LNCAP (cell line): ENCODE measurements around the gene ZFHX3.

ENCODE experiments used
- TF ChIP-seq, protein P1 (sequence below): fragments of 450-650 bp; IDR thresholded peaks from 2 replicates; pipeline ENCODE4 v1.5.1; 2017; ENCODE audit warnings: mild to moderate bottlenecking

ZFHX3 gene

DNA sequence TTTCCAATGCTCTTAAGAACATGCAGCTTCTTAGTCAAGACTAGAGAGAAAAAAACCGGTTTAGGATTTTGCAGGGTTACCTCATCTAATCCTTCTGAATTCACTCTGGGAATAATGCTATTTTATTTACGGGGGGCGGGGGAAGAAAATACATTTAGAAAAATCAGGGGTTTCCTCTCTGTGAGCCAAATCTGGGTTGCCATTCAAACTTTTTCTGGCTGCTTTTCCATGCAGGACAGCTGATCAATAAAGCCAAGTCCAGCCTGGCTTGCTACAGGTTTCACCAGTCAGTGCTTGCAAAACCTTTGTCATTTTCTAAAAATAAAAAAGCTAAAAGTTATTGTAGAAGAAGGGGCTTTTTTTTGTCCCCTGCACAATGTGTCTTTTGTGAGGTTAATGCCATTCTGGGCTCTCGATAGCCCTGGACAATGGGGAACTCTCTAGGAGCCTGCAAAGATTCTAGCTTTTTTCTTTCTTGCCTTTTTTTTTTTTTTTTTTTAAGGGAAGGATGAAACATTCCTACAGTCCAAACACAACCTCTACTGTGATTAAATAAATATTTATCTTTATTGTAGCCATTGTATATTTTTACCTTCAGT, 13.1 kb upstream of the ZFHX3 start:
- TF ChIP-seq, protein P1, sequence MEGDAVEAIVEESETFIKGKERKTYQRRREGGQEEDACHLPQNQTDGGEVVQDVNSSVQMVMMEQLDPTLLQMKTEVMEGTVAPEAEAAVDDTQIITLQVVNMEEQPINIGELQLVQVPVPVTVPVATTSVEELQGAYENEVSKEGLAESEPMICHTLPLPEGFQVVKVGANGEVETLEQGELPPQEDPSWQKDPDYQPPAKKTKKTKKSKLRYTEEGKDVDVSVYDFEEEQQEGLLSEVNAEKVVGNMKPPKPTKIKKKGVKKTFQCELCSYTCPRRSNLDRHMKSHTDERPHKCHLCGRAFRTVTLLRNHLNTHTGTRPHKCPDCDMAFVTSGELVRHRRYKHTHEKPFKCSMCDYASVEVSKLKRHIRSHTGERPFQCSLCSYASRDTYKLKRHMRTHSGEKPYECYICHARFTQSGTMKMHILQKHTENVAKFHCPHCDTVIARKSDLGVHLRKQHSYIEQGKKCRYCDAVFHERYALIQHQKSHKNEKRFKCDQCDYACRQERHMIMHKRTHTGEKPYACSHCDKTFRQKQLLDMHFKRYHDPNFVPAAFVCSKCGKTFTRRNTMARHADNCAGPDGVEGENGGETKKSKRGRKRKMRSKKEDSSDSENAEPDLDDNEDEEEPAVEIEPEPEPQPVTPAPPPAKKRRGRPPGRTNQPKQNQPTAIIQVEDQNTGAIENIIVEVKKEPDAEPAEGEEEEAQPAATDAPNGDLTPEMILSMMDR, result no peak

DNA sequence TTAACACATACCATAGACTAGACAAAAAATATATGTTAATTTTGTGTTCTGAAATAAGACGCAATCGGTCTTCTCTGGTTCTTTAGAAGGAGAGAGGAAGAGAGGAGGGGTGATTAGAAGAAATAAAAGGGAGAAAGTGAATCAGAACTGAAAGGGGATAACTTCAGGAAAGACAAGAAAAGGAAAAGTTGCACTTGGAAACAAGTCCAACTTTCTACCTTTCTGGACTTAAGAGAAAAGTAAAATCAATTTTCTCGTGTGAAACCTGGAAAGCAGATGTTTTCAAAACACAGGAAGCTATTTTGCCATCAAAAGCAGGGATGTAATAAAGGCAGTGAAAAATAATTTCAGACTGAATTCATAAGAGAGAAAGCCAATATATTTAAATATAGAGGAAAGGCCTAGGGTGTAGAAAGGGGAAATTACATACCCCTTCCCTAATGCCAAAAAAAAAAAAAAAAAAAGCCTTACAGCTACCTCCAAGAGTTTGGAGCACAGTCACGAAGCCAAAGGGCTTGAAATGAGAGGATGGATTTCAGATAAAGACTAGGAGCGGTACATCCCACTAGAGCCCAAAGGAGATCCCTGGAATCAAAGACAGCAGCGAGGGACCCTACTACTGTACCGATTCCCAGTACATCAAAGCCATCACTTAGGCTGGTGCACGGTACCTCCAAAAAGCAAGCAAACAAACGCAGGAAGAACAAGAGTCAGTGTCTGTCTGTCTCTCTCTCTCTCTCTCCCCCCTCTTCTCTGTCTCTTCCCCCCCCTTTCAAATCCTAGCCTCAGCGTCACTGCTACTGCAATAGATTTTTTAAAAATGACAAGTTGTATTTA, 12.1 kb upstream of the ZFHX3 start:
- TF ChIP-seq, protein P1, result no peak

DNA sequence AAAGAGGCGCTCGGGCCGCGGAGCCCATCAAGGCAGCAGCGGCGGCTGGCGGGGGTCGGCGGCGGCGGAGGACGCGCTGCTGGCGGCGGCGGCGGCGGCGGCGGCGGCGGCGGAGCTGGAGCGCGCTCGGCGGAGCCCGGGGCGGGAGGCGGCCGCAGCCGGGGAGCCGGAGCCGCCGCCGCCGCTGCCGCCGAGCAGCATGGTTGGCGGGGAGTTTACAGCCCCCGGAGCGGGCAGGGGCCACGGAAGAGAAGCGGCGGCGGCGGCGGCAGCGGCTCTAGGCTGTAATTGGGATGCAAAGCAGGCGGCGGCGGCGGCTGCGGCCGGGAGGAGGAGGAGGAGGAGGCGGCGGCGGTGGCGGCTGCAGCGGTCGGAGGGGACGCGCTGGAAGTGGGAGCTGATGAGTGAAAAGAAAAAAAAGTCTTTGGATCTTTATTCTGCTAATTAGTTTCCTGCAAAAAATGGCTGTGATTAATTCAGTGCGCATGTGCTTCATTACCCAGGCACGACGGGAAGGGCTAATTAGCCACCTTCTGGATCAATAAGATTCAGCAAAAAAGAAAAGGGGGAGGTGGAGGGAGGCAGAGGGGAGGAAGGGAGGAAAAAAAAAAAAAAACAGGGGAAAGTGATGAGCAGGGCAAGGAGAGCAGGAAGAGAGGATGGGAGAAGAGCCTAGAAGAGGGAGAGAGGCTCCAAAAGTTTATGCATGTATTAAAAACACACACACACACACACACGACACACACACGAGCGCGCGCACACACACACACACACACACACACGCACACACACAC, 10.9 kb upstream of the ZFHX3 start:
- TF ChIP-seq, protein P1, result no peak

DNA sequence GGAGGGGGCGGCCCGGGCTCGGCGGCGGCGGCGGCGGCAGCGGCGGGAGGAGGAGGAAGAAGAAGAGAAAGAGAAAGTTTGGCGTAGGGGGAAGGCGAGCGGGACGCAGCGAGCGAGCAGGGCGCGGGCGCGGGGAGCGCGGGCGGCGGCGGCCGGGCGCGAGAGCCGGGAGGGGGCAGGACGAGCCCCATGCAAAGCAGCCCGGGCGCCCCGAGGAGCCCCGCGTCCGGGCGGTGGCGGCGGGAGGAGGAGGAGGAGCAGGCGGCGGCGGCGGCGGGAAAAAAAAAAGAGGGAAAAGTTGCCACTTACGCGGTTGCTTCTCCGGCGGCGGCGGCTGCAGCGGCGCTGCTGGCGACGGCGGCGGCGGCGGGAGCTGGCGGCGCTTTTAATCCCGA, 10.3 kb upstream of the ZFHX3 start:
- TF ChIP-seq, protein P1, result no peak

DNA sequence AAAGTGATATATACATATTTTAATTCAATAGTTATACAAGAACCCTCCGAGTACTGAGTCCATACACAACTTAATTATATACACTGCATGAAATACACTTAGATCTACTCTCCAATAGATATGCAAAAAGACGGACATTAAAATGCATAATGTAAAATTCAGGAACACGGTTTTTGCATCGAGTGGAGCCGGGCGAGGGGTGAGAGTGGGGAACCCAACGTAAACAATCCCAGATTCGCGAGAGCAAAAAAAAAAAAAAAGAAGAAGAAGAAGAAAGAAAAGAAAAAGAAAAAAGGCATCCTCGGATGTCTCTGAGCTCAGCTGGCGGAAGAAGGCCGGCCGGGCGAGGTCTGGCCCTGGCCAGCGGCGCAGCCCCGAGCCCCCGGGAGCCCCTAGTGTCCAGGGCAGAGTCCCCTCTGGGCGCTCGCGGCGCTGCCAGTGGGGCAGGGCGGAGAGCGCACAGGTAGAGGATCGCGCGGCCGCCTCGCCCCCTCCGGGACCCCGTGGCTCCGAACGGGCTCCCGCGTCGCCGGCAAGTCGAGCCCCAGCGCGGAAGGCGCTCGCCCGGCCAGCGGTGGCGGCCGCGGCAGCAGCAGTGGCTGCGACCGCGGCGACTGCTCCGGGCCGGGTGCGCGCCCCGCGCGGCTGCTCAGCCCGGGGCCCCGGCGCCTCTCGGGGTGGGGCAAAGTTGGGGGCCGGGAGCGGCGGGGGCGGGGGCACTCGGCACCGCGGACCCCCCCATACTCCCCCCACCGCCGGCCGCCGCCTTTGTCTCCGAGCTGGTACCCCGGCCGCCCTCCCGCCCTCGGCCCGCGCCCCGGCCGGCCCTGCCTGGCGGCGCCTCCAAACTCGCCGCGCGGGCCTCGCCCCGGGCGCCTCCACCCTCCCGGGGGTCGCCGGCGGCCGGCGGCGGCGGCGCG, 9.6 kb upstream of the ZFHX3 start:
- TF ChIP-seq, protein P1, result no peak

DNA sequence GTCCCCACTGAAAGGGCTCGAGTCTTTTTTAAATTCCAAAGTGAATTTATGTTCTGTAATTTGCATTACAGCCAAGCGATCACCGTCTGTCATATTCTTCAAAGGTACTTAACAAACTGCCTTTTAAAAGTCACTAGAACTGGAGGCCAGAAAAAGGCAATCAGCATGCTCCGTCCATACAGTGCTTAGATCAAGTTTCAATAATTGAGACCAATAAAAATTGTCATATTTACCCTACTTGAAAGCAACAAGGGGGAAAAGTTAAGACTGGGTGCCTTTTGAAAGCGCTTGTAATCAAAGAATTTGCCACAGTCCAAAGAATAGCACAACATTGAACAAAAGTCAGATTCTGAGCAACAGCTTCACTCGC, 9.0 kb upstream of the ZFHX3 start:
- TF ChIP-seq, protein P1, result no peak

DNA sequence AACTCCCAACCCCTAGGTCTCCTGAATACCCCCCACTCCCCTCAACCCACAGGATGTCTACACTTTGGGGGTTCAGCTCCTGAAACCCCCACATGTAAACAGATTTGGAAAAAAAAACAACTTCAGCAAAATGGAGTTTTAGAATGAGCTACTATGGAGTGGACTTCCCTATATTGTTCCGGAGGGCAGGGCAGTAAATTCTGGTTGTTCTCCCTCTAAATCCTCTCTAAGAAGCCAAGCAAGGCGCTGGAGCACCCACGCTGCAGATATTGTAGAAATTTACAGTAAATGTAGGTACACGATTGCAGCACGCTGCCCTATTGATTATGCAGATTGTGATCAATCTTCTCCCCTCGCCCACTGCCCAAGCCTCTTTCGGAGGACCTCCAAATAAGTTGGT, 8.5 kb upstream of the ZFHX3 start:
- TF ChIP-seq, protein P1, result no peak
